IMR-90 (cell line): ENCODE data around the gene PPOX. TPM values are rescaled to one million over a fixed set of nuclear protein-coding genes. Genes with fewer than 3 reads are reported as not detected.

Source experiments
- ATAC-seq: fragments of 200-7000 bp; cut with Tn5 transposase; 2 replicates; pipeline ENCODE4 v1.9.1; 2020; ENCODE audit warnings: low read depth, mild to moderate bottlenecking, moderate library complexity
- BruUV-seq: library from RNA; stranded (reverse); fragments of 400-500 nt; replicated peaks from 2 replicates; lab custom pipeline; 2021; lab: Mats Ljungman, UMichigan
- CTCF ChIA-PET: fragments of 300-600 bp; formaldehyde crosslinking; extraction: SDS; loops from one replicate; lab custom pipeline; 2021; ENCODE audit warnings: antibody characterized with exemption; lab: Yijun Ruan, JAX
- POLR2A ChIA-PET: fragments of 300-600 bp; sonication (Branson Sonifier 250); formaldehyde crosslinking; loops from one replicate; lab custom pipeline; 2022; ENCODE audit warnings: antibody characterized with exemption; ENCODE audit not compliant: unreplicated experiment; lab: Charles Lee
- DNase-seq: peaks from one replicate; pipeline ENCODE4 v3.0.0; 2013
- H2AFZ ChIP-seq: replicated peaks from 2 replicates; pipeline ENCODE3; 2013; ENCODE audit warnings: low read length, mild to moderate bottlenecking; ENCODE audit not compliant: poor library complexity
- H2AK5ac ChIP-seq: 2 replicates; pipeline ENCODE4 v1.6.1; 2013; ENCODE audit warnings: low read depth, low read length, inconsistent platforms
- H2AK9ac ChIP-seq: replicated peaks from 2 replicates; pipeline ENCODE3; 2013; ENCODE audit warnings: mild to moderate bottlenecking, low read depth, low read length, moderate library complexity; ENCODE audit not compliant: poor library complexity
- H2BK120ac ChIP-seq: 2 replicates; pipeline ENCODE4 v1.6.1; 2013; ENCODE audit warnings: low read depth, low read length, inconsistent platforms
- H2BK15ac ChIP-seq: 3 replicates; pipeline ENCODE4 v1.6.1; 2013; ENCODE audit warnings: low read depth, low read length, inconsistent platforms
- H2BK20ac ChIP-seq: 2 replicates; pipeline ENCODE4 v1.6.1; 2013; ENCODE audit warnings: low read depth, mild to moderate bottlenecking, inconsistent platforms, low read length, moderate library complexity
- H2BK5ac ChIP-seq: 2 replicates; pipeline ENCODE4 v1.6.1; 2013; ENCODE audit warnings: mild to moderate bottlenecking, low read depth, low read length, inconsistent platforms; ENCODE audit not compliant: poor library complexity, severe bottlenecking
- H3K14ac ChIP-seq: replicated peaks from 2 replicates; pipeline ENCODE4 v1.6.1; 2013; ENCODE audit warnings: low read depth, low read length, inconsistent platforms
- H3K18ac ChIP-seq: 2 replicates; pipeline ENCODE4 v1.6.1; 2013; ENCODE audit warnings: low read depth, low read length, control low read depth
- H3K23ac ChIP-seq: 2 replicates; pipeline ENCODE4 v1.6.1; 2013; ENCODE audit warnings: low read depth, low read length, inconsistent platforms
- H3K27ac ChIP-seq: 2 replicates; pipeline ENCODE4 v1.5.1; 2013; ENCODE audit warnings: mild to moderate bottlenecking, control low read depth, low read length; ENCODE audit not compliant: insufficient read depth
- H3K27me3 ChIP-seq: 2 replicates; pipeline ENCODE4 v1.6.1; 2013; ENCODE audit warnings: low read length; ENCODE audit not compliant: control insufficient read depth, insufficient read depth
- H3K36me3 ChIP-seq: 2 replicates; pipeline ENCODE4 v1.6.1; 2013; ENCODE audit warnings: low read length, mixed read lengths; ENCODE audit not compliant: control insufficient read depth, insufficient read depth
- H3K4ac ChIP-seq: 2 replicates; pipeline ENCODE4 v1.6.1; 2013; ENCODE audit warnings: low read depth, low read length, inconsistent platforms
- H3K4me1 ChIP-seq: 2 replicates; pipeline ENCODE4 v1.6.1; 2013; ENCODE audit warnings: low read length, mixed read lengths; ENCODE audit not compliant: control insufficient read depth, insufficient read depth
- H3K4me2 ChIP-seq: 2 replicates; pipeline ENCODE4 v1.6.1; 2013; ENCODE audit warnings: low read depth, mild to moderate bottlenecking, control low read depth, low read length, moderate library complexity
- H3K4me3 ChIP-seq: 2 replicates; pipeline ENCODE4 v1.5.1; 2013; ENCODE audit warnings: low read depth, mild to moderate bottlenecking, control low read depth, low read length, moderate library complexity; ENCODE audit not compliant: insufficient read depth
- H3K56ac ChIP-seq: 2 replicates; pipeline ENCODE4 v1.6.1; 2013; ENCODE audit warnings: low read length, inconsistent platforms; ENCODE audit not compliant: insufficient read depth; ENCODE audit errors: extremely low read depth
- H3K79me1 ChIP-seq, 2 experiments: 2 replicates each; pipeline ENCODE4 v1.6.1; 2013; ENCODE audit warnings: low read length in 2 of 2, inconsistent platforms in 1 of 2, low read depth in 1 of 2
- H3K9ac ChIP-seq: 2 replicates; pipeline ENCODE4 v1.6.1; 2013; ENCODE audit warnings: low read depth, low read length, control low read depth
- H3K9me1 ChIP-seq: 2 replicates; pipeline ENCODE4 v1.6.1; 2013; ENCODE audit warnings: low read length, inconsistent platforms; ENCODE audit not compliant: insufficient read depth
- H3K9me3 ChIP-seq: 2 replicates; pipeline ENCODE4 v1.6.1; 2013; ENCODE audit warnings: low read length; ENCODE audit not compliant: control insufficient read depth, insufficient read depth
- H4K20me1 ChIP-seq: 2 replicates; pipeline ENCODE4 v1.6.1; 2013; ENCODE audit warnings: low read length, inconsistent platforms; ENCODE audit not compliant: insufficient read depth
- H4K5ac ChIP-seq: 2 replicates; pipeline ENCODE4 v1.6.1; 2013; ENCODE audit warnings: mild to moderate bottlenecking, low read depth, low read length, control low read depth
- H4K8ac ChIP-seq, 2 experiments: 2 replicates each; pipeline ENCODE4 v1.6.1; 2013; ENCODE audit warnings: low read depth in 2 of 2, low read length in 2 of 2, control low read depth in 1 of 2, inconsistent platforms in 1 of 2
- H4K91ac ChIP-seq: 2 replicates; pipeline ENCODE4 v1.6.1; 2013; ENCODE audit warnings: low read depth, low read length, inconsistent platforms; ENCODE audit not compliant: insufficient read depth
- BHLHE40 ChIP-seq: fragments of 150-350 bp; IDR thresholded peaks from 2 replicates; pipeline ENCODE4 v1.6.1; 2016; ENCODE audit warnings: mild to moderate bottlenecking, low read depth, low read length
- CHD1 ChIP-seq: IDR thresholded peaks from 2 replicates; pipeline ENCODE4 v1.6.1; 2012; ENCODE audit warnings: low read depth, low read length, improper control_type of control experiment
- ELK1 ChIP-seq: fragments of 150-350 bp; IDR thresholded peaks from 2 replicates; pipeline ENCODE4 v1.6.1; 2016; ENCODE audit warnings: low read depth, mild to moderate bottlenecking, low read length, moderate library complexity, borderline replicate concordance
- FOS ChIP-seq: fragments of 150-350 bp; IDR thresholded peaks from 2 replicates; pipeline ENCODE4 v1.6.1; 2016; ENCODE audit warnings: low read depth, low read length
- MAZ ChIP-seq: IDR thresholded peaks from 2 replicates; pipeline ENCODE4 v1.6.1; 2012; ENCODE audit warnings: low read depth, mild to moderate bottlenecking, low read length, improper control_type of control experiment, moderate library complexity, borderline replicate concordance
- MXI1 ChIP-seq: IDR thresholded peaks from 2 replicates; pipeline ENCODE4 v1.6.1; 2012; ENCODE audit warnings: low read depth, mild to moderate bottlenecking, low read length, moderate library complexity, borderline replicate concordance
- NFE2L2 ChIP-seq: fragments of 150-350 bp; IDR thresholded peaks from 2 replicates; pipeline ENCODE4 v1.6.1; 2016; ENCODE audit warnings: low read depth, mild to moderate bottlenecking, low read length
- POLR2A ChIP-seq: IDR thresholded peaks from 2 replicates; pipeline ENCODE4 v1.6.1; 2012; ENCODE audit warnings: mild to moderate bottlenecking, low read depth, low read length
- RAD21 ChIP-seq: IDR thresholded peaks from 2 replicates; pipeline ENCODE4 v1.6.1; 2012; ENCODE audit warnings: low read length, improper control_type of control experiment
- RCOR1 ChIP-seq: IDR thresholded peaks from 2 replicates; pipeline ENCODE4 v1.6.1; 2012; ENCODE audit warnings: mild to moderate bottlenecking, low read length, improper control_type of control experiment; ENCODE audit not compliant: insufficient replicate concordance
- RFX5 ChIP-seq: IDR thresholded peaks from 2 replicates; pipeline ENCODE4 v1.8.0; 2012; ENCODE audit warnings: low read depth, mild to moderate bottlenecking, low read length, moderate library complexity
- SMC3 ChIP-seq: fragments of 150-350 bp; IDR thresholded peaks from 2 replicates; pipeline ENCODE4 v1.6.1; 2016; ENCODE audit warnings: low read depth, mild to moderate bottlenecking, antibody characterized with exemption, low read length, moderate library complexity
- USF2 ChIP-seq: fragments of 150-350 bp; IDR thresholded peaks from 2 replicates; pipeline ENCODE4 v1.6.1; 2017; ENCODE audit warnings: mild to moderate bottlenecking, antibody characterized with exemption, low read length, low read depth
- WGBS, 2 experiments: methylation state at CpG; one replicate each; pipeline versions ENCODE4 v1.1.5 to v1.1.7; 2013; ENCODE audit warnings: missing lambda C conversion rate in 2 of 2; ENCODE audit not compliant: insufficient read length in 1 of 2; ENCODE audit errors: extremely low coverage in 2 of 2; 5-methylcytosine and 5-hydroxymethylcytosine counted together
- dilution Hi-C: fragments of 300-500 bp; cut with HindIII; formaldehyde crosslinking; loops from one replicate; pipeline ENCODE4 v1.14.3; 2018; ENCODE audit warnings: low sequenced_read_pairs; ENCODE audit not compliant: unreplicated experiment
- in situ Hi-C: fragments of 300-500 bp; cut with MboI; formaldehyde crosslinking; loops from 3 replicates; pipeline ENCODE4 v1.14.3; 2019; ENCODE audit warnings: low sequenced_read_pairs, inconsistent platforms, mixed read lengths
- intact Hi-C: fragments of 100-400 bp; cut with micrococcal nuclease; formaldehyde crosslinking; loops from 2 replicates; pipeline ENCODE4 v1.10.0; 2022
- polyA plus RNA-seq, 3 experiments: library from polyadenylated mRNA; depleted of rRNA; stranded (reverse); fragments of >200 nt; gene quantifications; 2 replicates each; pipeline ENCODE4 v1.2.3, GENCODE V29; 2012; ENCODE audit warnings: low replicate concordance in 1 of 3
- total RNA-seq: library from RNA; depleted of rRNA; stranded (reverse); fragments of >200 nt; gene quantifications from 2 replicates; pipeline ENCODE4 v1.2.3, GENCODE V29; 2012
- TF ChIP-seq, protein P1 (sequence below): conservative IDR thresholded peaks from 2 replicates; pipeline ENCODE4 v1.5.1; 2012; ENCODE audit warnings: mild to moderate bottlenecking, low read depth, low read length, improper control_type of control experiment

Gene PPOX
- total and polyA plus RNA-seq, 2 of the 4 experiments (the other 2 are of a cell fraction) = 6.1 to 14.3 TPM

DNA sequence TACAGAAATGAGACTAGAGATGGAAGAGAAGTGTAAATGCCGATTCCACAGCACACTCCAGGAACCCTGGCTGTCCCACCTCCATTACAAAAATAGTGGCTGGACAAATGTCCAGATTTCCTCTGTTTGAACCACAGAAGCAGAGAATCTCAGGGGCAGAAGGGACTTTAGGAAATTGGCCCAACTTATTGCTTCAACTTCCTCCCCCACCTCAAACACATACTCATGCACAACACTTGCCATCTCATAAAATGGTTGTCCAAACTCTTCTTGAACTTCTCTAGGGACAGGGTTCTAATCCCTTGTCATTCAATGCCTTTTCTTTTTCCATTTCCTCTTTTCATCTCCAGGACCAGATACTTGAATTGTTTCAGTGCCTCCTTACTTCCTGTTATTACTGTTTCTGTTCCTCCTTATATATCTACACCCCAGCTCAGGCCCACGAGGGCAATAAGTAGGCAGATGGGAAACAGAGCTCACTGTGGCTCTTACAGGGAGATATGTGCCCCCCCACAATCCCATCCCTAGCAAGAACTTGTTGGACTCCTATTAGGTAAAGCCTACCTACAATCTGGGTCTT lies 19.6 kb downstream of the PPOX start:
- Histone ChIP-seq H3K36me3 (no peaks in the 10 kb centered on the region), H3K27ac (no peak overlapping the region), H2AK5ac (no peak overlapping the region), H3K4me1 (peaks cover 3% of the 10 kb centered on the region), H3K4me3 (no peak overlapping the region), H3K14ac (no peak overlapping the region; the same call in 1 of the 2 replicates), H4K20me1 (no peaks in the 10 kb centered on the region), H2BK20ac (no peak overlapping the region), H4K8ac (peak overlapping the region in 1 of 2 experiments; percentile 57; a peak in 2 of 4 replicates), H2AK9ac (peak overlapping the region; percentile 23), H4K91ac (no peak overlapping the region), H2BK5ac (no peak overlapping the region), H3K79me1 (no peaks in the 10 kb centered on the region), H3K4ac (peak overlapping the region; percentile 29; the same call in 1 of the 2 replicates), H3K23ac (no peak overlapping the region; the same call in 1 of the 2 replicates), H3K9ac (no peak overlapping the region), H3K18ac (no peak overlapping the region), H2AFZ (peak overlapping the region; percentile 47), H3K9me1 (0 out of 2 replicates have a peak, but pooled peaks cover 6% of the 10 kb centered on the region), H2BK120ac (peak overlapping the region; percentile 3; the same call in 1 of the 2 replicates), H4K5ac (no peak overlapping the region), H3K56ac (no peak overlapping the region), H3K4me2 (no peak overlapping the region), H2BK15ac (no peak overlapping the region), H3K27me3 (no peaks in the 10 kb centered on the region), H3K9me3 (no peaks in the 10 kb centered on the region)
- intact Hi-C loops (no loop called here), in situ Hi-C loops (no loop called here), dilution Hi-C loops (no loop called here)
- ChIA-PET POLR2A (no interaction called here), CTCF (no interaction called here)
- no peak for TF ChIP-seq RAD21
- TF ChIP-seq NFE2L2 = no peak
- TF ChIP-seq, protein P1, sequence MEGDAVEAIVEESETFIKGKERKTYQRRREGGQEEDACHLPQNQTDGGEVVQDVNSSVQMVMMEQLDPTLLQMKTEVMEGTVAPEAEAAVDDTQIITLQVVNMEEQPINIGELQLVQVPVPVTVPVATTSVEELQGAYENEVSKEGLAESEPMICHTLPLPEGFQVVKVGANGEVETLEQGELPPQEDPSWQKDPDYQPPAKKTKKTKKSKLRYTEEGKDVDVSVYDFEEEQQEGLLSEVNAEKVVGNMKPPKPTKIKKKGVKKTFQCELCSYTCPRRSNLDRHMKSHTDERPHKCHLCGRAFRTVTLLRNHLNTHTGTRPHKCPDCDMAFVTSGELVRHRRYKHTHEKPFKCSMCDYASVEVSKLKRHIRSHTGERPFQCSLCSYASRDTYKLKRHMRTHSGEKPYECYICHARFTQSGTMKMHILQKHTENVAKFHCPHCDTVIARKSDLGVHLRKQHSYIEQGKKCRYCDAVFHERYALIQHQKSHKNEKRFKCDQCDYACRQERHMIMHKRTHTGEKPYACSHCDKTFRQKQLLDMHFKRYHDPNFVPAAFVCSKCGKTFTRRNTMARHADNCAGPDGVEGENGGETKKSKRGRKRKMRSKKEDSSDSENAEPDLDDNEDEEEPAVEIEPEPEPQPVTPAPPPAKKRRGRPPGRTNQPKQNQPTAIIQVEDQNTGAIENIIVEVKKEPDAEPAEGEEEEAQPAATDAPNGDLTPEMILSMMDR = no peak
- no peak for TF ChIP-seq ELK1
- TF ChIP-seq MAZ = no peak
- TF ChIP-seq CHD1 = no peak
- no peak for TF ChIP-seq USF2
- TF ChIP-seq FOS = no peak
- TF ChIP-seq SMC3 = no peak
- TF ChIP-seq RFX5 = no peak
- no peak for TF ChIP-seq RCOR1
- TF ChIP-seq BHLHE40 = no peak
- TF ChIP-seq MXI1 = no peak
- no peak for TF ChIP-seq POLR2A
- WGBS, 2 experiments = no CpG with 5 or more reads among the region's 2 CpGs
- ATAC-seq = no peak
- no TSS peak for BruUV-seq
- no peak for DNase-seq
